T-cell (primary cell): ENCODE data around the gene TMEM253. TPM values are rescaled to one million over a fixed set of nuclear protein-coding genes. Genes with fewer than 3 reads are reported as not detected.

Experiments
- ATAC-seq, 4 experiments: fragments of 200-7000 bp in 3 of 4; fragments of 150-1000 bp in 1 of 4; cut with Tn5 transposase; replicated peaks in 1 of 4; 1 replicate in 3 of 4; 2 replicates in 1 of 4; pipeline ENCODE4 v1.10.0; 2021; ENCODE audit warnings: moderate library complexity in 3 of 4, mild to moderate bottlenecking in 2 of 4, moderate number of reproducible peaks in 1 of 4
- CTCF ChIA-PET, 2 donors: fragments of 300-600 bp; sonication (Branson Sonifier 250); formaldehyde crosslinking; loops; one replicate each; lab custom pipeline; 2022; ENCODE audit warnings: antibody characterized with exemption in 2 of 2; lab: Charles Lee
- POLR2A ChIA-PET, 2 donors: fragments of 300-600 bp; sonication (Branson Sonifier 250); formaldehyde crosslinking; loops; one replicate each; lab custom pipeline; 2022; ENCODE audit warnings: antibody characterized with exemption in 2 of 2; lab: Charles Lee
- DNase-seq, 35 experiments: peaks; one replicate each; pipeline versions ENCODE4 v3.0.0 to v3.0.0-alpha.2; 2013 to 2023
- H3K27ac ChIP-seq: one replicate; pipeline ENCODE4 v1.5.1; 2013; ENCODE audit warnings: low read length
- H3K27me3 ChIP-seq, 2 experiments: replicated peaks in 1 of 2; 1 replicate in 1 of 2; 2 replicates in 1 of 2; pipeline versions ENCODE4 v1.6.1 to v1.7.0; 2013; ENCODE audit warnings: low read length in 1 of 2, mixed read lengths in 1 of 2; ENCODE audit not compliant: control insufficient read depth in 2 of 2, insufficient read depth in 2 of 2; ENCODE audit errors: extremely low read depth in 1 of 2
- H3K36me3 ChIP-seq, 2 donors: 1 replicate in 1 of 2; 2 replicates in 1 of 2; pipeline versions ENCODE4 v1.6.1 to v1.7.0; 2013; ENCODE audit warnings: low read length in 1 of 2; ENCODE audit not compliant: control insufficient read depth in 2 of 2, insufficient read depth in 1 of 2; ENCODE audit errors: extremely low read depth in 1 of 2
- H3K4me1 ChIP-seq, 2 experiments: 1 replicate in 1 of 2; 2 replicates in 1 of 2; pipeline versions ENCODE4 v1.6.1 to v1.7.0; 2013; ENCODE audit warnings: low read length in 2 of 2, mixed read lengths in 1 of 2; ENCODE audit not compliant: insufficient read depth in 2 of 2, control insufficient read depth in 1 of 2; ENCODE audit errors: extremely low read depth in 1 of 2
- H3K4me3 ChIP-seq, 2 donors: 1 replicate in 1 of 2; 2 replicates in 1 of 2; pipeline versions ENCODE4 v1.5.1 to v1.7.0; 2013; ENCODE audit warnings: mild to moderate bottlenecking in 2 of 2, low read length in 1 of 2, moderate library complexity in 1 of 2; ENCODE audit not compliant: control insufficient read depth in 1 of 2; ENCODE audit errors: extremely low read depth in 1 of 2
- H3K9me3 ChIP-seq: 2 replicates; pipeline ENCODE4 v1.7.0; 2013
- H3K27ac Mint-ChIP-seq, 2 donors: one replicate each; pipeline ENCODE4 v1.8.0; 2020 to 2021; ENCODE audit warnings: mild to moderate bottlenecking in 2 of 2, mixed read lengths in 2 of 2
- H3K27me3 Mint-ChIP-seq, 2 donors: one replicate each; pipeline ENCODE4 v1.8.0; 2021 to 2022; ENCODE audit warnings: mixed read lengths in 2 of 2
- H3K36me3 Mint-ChIP-seq: one replicate; pipeline ENCODE4 v1.8.0; 2021; ENCODE audit warnings: mixed read lengths
- H3K4me1 Mint-ChIP-seq, 3 donors: one replicate each; pipeline ENCODE4 v1.8.0; 2020 to 2022; ENCODE audit warnings: mixed read lengths in 3 of 3, mild to moderate bottlenecking in 1 of 3
- H3K4me3 Mint-ChIP-seq, 3 donors: one replicate each; pipeline ENCODE4 v1.8.0; 2020 to 2022; ENCODE audit warnings: mild to moderate bottlenecking in 3 of 3, mixed read lengths in 3 of 3, moderate library complexity in 3 of 3
- H3K9me3 Mint-ChIP-seq, 3 donors: one replicate each; pipeline ENCODE4 v1.8.0; 2020 to 2022; ENCODE audit warnings: mixed read lengths in 3 of 3
- WGBS: methylation state at CpG from one replicate; pipeline ENCODE4 v1.1.5; 2013; ENCODE audit warnings: missing lambda C conversion rate; ENCODE audit not compliant: insufficient coverage; 5-methylcytosine and 5-hydroxymethylcytosine counted together
- total RNA-seq, 35 experiments: library from RNA in 6 of 35; stranded (reverse) in 6 of 35; fragments of 120-200 nt in 1 of 35; gene quantifications; one replicate each; pipeline versions ENCODE4 v1.2.1 to v1.2.4 and lab custom pipeline; 2013 to 2026

Gene TMEM253
- total RNA-seq, 5 donors from 2014 or later (not counting 1 experiment from before 2014, with no cell fraction given) = 0.49 TPM; not detected in 4

- Histone ChIP-seq H3K4me1 (peaks cover 7 to 28% of the 10 kb centered on the region in 2 experiments), H3K27me3 (peaks cover 3 to 64% of the 10 kb centered on the region in 2 experiments), H3K9me3 (no peaks in the 10 kb centered on the region), H3K36me3 (no peaks in the 10 kb centered on the region), H3K27ac (no peak overlapping the region), H3K4me3 (no peak overlapping the region)
- ATAC-seq = no peak
- Mint-ChIP-seq H3K27me3 (peaks cover 33 to 45% of the 10 kb centered on the region in 2 donors), H3K9me3 (no peaks in the 10 kb centered on the region), H3K27ac (no peak overlapping the region), H3K4me3 (no peak overlapping the region), H3K36me3 (no peaks in the 10 kb centered on the region), H3K4me1 (peaks cover 22 to 33% (median 30%) of the 10 kb centered on the region in 3 donors)
- CTCF ChIA-PET = interaction anchor here (0.6 kb wide), 2 partner anchors 25 to 30 kb away, joined by 3 read pairs; no protein-coding TSS in a partner anchor
- POLR2A ChIA-PET = no interaction called here
- no peak for DNase-seq
- 90% methylated on average over 9 of the region's 9 CpGs for WGBS
Measured at GRCh38 chr14:21073921-21074320, 26.9 kb upstream of the TMEM253 start.

- H3K4me1 ChIP-seq = peaks cover 7 to 21% of the 10 kb centered on the region in 2 experiments
- POLR2A ChIA-PET = no interaction called here
- 86% methylated on average over 18 of the region's 26 CpGs for WGBS
Measured at GRCh38 chr14:21074398-21075272, 26.2 kb upstream of the TMEM253 start.

GRCh38 chr14:21075719-21076437 is 25.0 kb upstream of the TMEM253 start:
- H3K27ac ChIP-seq = no peak overlapping the region
- Mint-ChIP-seq H3K4me1 (peaks cover 5 to 17% (median 14%) of the 10 kb centered on the region in 3 donors), H3K27me3 (peaks cover 24 to 30% of the 10 kb centered on the region in 2 donors), H3K9me3 (no peaks in the 10 kb centered on the region), H3K36me3 (no peaks in the 10 kb centered on the region), H3K4me3 (no peak overlapping the region), H3K27ac (no peak overlapping the region)
- H3K27me3 ChIP-seq = peaks cover 0 to 46% of the 10 kb centered on the region in 2 experiments
- no peaks in the 10 kb centered on the region for H3K36me3 ChIP-seq
- CTCF ChIA-PET = no interaction called here
- POLR2A ChIA-PET = no interaction called here
- ATAC-seq = no peak
- WGBS = 91% methylated on average over 9 of the region's 9 CpGs
- no peak for DNase-seq
- no peak overlapping the region for H3K4me3 ChIP-seq
- H3K4me1 ChIP-seq = peaks cover under 1 to 10% of the 10 kb centered on the region in 2 experiments
- no peaks in the 10 kb centered on the region for H3K9me3 ChIP-seq

More at GRCh38 chr14:21074398-21075272, 26.2 kb upstream of the TMEM253 start:
- Mint-ChIP-seq H3K36me3 (no peaks in the 10 kb centered on the region), H3K9me3 (no peaks in the 10 kb centered on the region), H3K27me3 (peaks cover 27 to 38% of the 10 kb centered on the region in 2 donors), H3K4me1 (peaks cover 15 to 26% (median 22%) of the 10 kb centered on the region in 3 donors), H3K4me3 (no peak overlapping the region), H3K27ac (no peak overlapping the region)
- CTCF ChIA-PET = interaction anchor here in 1 of 2 donors (0.6 to 0.9 kb wide), 2 partner anchors 10 to 30 kb away, joined by 3 read pairs; no protein-coding TSS in a partner anchor
- H3K36me3 ChIP-seq = no peaks in the 10 kb centered on the region
- H3K27ac ChIP-seq = no peak overlapping the region
- H3K4me3 ChIP-seq = no peak overlapping the region
- H3K27me3 ChIP-seq = peaks cover 0 to 57% of the 10 kb centered on the region in 2 experiments
- DNase-seq = no peak
- no peak for ATAC-seq
- H3K9me3 ChIP-seq = no peaks in the 10 kb centered on the region

GRCh38 chr14:21077672-21078071 is 23.2 kb upstream of the TMEM253 start:
- Mint-ChIP-seq H3K27ac (no peak overlapping the region), H3K27me3 (peaks cover 12% of the 10 kb centered on the region in 2 donors), H3K4me1 (no peaks in the 10 kb centered on the region), H3K36me3 (no peaks in the 10 kb centered on the region), H3K4me3 (no peak overlapping the region), H3K9me3 (no peaks in the 10 kb centered on the region)
- Histone ChIP-seq H3K9me3 (no peaks in the 10 kb centered on the region), H3K27me3 (peaks cover 0 to 30% of the 10 kb centered on the region in 2 experiments), H3K4me1 (no peaks in the 10 kb centered on the region), H3K27ac (no peak overlapping the region), H3K4me3 (no peak overlapping the region), H3K36me3 (no peaks in the 10 kb centered on the region)
- ATAC-seq = no peak
- POLR2A ChIA-PET = interaction anchor here in 1 of 2 donors (0.5 kb wide), 1 partner anchor 10 kb away, joined by 3 read pairs; no protein-coding TSS in a partner anchor
- no peak for DNase-seq
- CTCF ChIA-PET = interaction anchor here in 1 of 2 donors (0.6 kb wide), 1 partner anchor 15 kb away, joined by 4 read pairs; no protein-coding TSS in a partner anchor
- 88% methylated on average over 1 of the region's 2 CpGs for WGBS

- peaks cover 8% of the 10 kb centered on the region in 2 donors for H3K27me3 Mint-ChIP-seq
- H3K27ac ChIP-seq = no peak overlapping the region
- peaks cover 0 to 24% of the 10 kb centered on the region in 2 experiments for H3K27me3 ChIP-seq
- no peaks in the 10 kb centered on the region for H3K4me1 ChIP-seq
- no peaks in the 10 kb centered on the region for H3K9me3 ChIP-seq
- H3K4me3 ChIP-seq = no peak overlapping the region
- no CpG with 5 or more reads among the region's 5 CpGs for WGBS
- CTCF ChIA-PET = no interaction called here
- POLR2A ChIA-PET = no interaction called here
- no peaks in the 10 kb centered on the region for H3K9me3 Mint-ChIP-seq
- H3K27ac Mint-ChIP-seq = no peak overlapping the region
- DNase-seq (no peak), ATAC-seq (no peak)
- H3K4me3 Mint-ChIP-seq = no peak overlapping the region
- H3K36me3 Mint-ChIP-seq = no peaks in the 10 kb centered on the region
- H3K4me1 Mint-ChIP-seq = no peaks in the 10 kb centered on the region
- no peaks in the 10 kb centered on the region for H3K36me3 ChIP-seq
Measured at GRCh38 chr14:21078287-21078686, 22.6 kb upstream of the TMEM253 start.

GRCh38 chr14:21078726-21079125 is 22.1 kb upstream of the TMEM253 start:
- no peak for ATAC-seq

More at GRCh38 chr14:21078726-21079125, 22.1 kb upstream of the TMEM253 start:
- Histone ChIP-seq H3K36me3 (no peaks in the 10 kb centered on the region), H3K4me3 (no peak overlapping the region), H3K9me3 (no peaks in the 10 kb centered on the region), H3K27me3 (peaks cover 0 to 22% of the 10 kb centered on the region in 2 experiments), H3K4me1 (no peaks in the 10 kb centered on the region), H3K27ac (no peak overlapping the region)
- H3K9me3 Mint-ChIP-seq = no peaks in the 10 kb centered on the region
- no peak overlapping the region for H3K4me3 Mint-ChIP-seq
- ChIA-PET CTCF (interaction anchor here in 1 of 2 donors (1.1 to 1.2 kb wide), 2 partner anchors 26 to 35 kb away, joined by 3 read pairs; no protein-coding TSS in a partner anchor), POLR2A (no interaction called here)
- 78% methylated on average over 4 of the region's 10 CpGs for WGBS
- DNase-seq = no peak
- peaks cover 3 to 4% of the 10 kb centered on the region in 2 donors for H3K27me3 Mint-ChIP-seq
- H3K27ac Mint-ChIP-seq = no peak overlapping the region
- H3K36me3 Mint-ChIP-seq = no peaks in the 10 kb centered on the region
- H3K4me1 Mint-ChIP-seq = no peaks in the 10 kb centered on the region
